GM10248 (cell line): Measurements from ENCODE around the gene PGAP3.

ENCODE experiments used
- CTCF ChIA-PET: fragments of 300-600 bp; sonication (Branson Sonifier 250); formaldehyde crosslinking; extraction: SDS; loops from one replicate; lab custom pipeline; 2021; ENCODE audit warnings: antibody characterized with exemption; lab: Yijun Ruan, JAX
- POLR2A ChIA-PET: fragments of 350-650 bp; sonication (Branson Sonifier 250); formaldehyde crosslinking; extraction: SDS; loops from one replicate; lab custom pipeline; 2020; ENCODE audit warnings: antibody characterized with exemption; lab: Yijun Ruan, JAX
- DNase-seq: peaks from one replicate; pipeline ENCODE4 v3.0.0; 2012; ENCODE audit errors: extremely low spot score
- CTCF ChIP-seq: IDR thresholded peaks from 2 replicates; pipeline ENCODE4 v1.5.1; 2012; ENCODE audit warnings: mild to moderate bottlenecking, low read depth; ENCODE audit errors: extremely low read depth, missing control alignments, control extremely low read depth

The PGAP3 gene

DNA sequence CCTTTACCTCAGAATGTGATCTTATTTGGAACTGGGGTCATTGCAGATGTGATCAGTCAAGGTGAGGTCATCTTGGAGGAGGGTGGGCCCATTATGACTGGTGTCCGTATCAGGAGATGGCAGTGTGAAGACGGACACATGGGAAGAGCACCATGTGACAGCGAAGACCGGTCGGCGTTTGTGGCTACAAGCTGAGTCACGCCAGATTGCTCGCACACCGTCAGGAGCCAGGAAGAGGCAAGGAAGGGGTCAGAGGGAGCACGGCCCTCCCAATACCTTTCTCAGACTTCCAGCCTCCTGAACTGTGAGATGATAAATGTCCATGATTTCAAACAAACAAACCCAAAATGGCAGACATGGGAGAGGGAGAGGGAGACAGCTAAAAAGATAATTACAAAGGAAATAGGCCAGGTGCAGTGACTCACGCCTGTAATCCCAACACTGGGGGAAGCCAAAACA, 37.7 kb downstream of the PGAP3 start:
- TF ChIP-seq CTCF, result no peak
- DNase-seq, result no peak
- ChIA-PET CTCF (interaction anchor here (1.7 to 10.5 kb wide), 5 partner anchors 10 to 105 kb away, joined by 4 to 180 read pairs (median 60); partner anchors contain the start of genes PNMT, PPP1R1B and TCAP), POLR2A (interaction anchor here (0.6 kb wide), 1 partner anchor 165 kb away, joined by 5 read pairs; no protein-coding TSS in a partner anchor)

GRCh38 chr17:39648616-39649366, 39.1 kb downstream of the PGAP3 start:
- ChIA-PET CTCF (interaction anchor here (1.4 to 10.5 kb wide), 5 partner anchors 11 to 26 kb away, joined by 3 to 134 read pairs (median 8); partner anchors contain the start of gene PPP1R1B), POLR2A (no interaction called here)
- no peak for DNase-seq
- TF ChIP-seq CTCF, result no peak

DNA sequence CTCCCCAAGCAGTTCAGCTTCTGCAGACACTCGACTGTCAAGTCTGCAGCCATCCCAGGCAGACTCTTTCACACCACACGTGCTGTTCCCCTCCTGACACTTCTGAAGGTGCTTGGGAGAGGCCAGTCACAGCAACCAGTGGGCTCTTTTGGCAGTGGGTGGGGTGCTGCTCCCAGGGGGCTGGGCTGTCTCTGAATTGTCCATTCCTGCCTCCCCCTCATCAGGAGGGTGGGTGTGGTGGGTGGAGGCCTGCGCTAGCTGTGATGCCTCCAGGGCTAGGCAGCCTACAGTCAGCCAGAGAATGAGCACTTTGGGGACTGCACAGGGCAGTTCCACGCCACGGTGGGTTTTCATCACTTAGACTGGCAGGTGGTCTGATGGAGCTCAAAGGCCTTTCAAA, 40.6 kb downstream of the PGAP3 start:
- POLR2A ChIA-PET, result no interaction called here
- DNase-seq, result no peak
- TF ChIP-seq CTCF, result no peak
- CTCF ChIA-PET, result interaction anchor here (0.9 to 10.5 kb wide), 6 partner anchors 9 to 25 kb away, joined by 3 to 134 read pairs (median 6); partner anchors contain the start of gene PPP1R1B

GRCh38 chr17:39643271-39643670, 44.6 kb downstream of the PGAP3 start:
- TF ChIP-seq CTCF, result no peak
- ChIA-PET CTCF (interaction anchor here (1.3 to 9.7 kb wide), 4 partner anchors 9 to 22 kb away, joined by 5 to 112 read pairs (median 36); no protein-coding TSS in a partner anchor), POLR2A (no interaction called here)
- no peak for DNase-seq

- no peak for DNase-seq
- TF ChIP-seq CTCF, result no peak
- ChIA-PET POLR2A (no interaction called here), CTCF (interaction anchor here (1.3 to 9.7 kb wide), 4 partner anchors 8 to 21 kb away, joined by 5 to 112 read pairs (median 36); no protein-coding TSS in a partner anchor)
Observed at GRCh38 chr17:39642291-39643074, 45.4 kb downstream of the PGAP3 start.

GRCh38 chr17:39641883-39642282, 46.0 kb downstream of the PGAP3 start:
- POLR2A ChIA-PET, result no interaction called here
- no peak for TF ChIP-seq CTCF
- no peak for DNase-seq
- CTCF ChIA-PET, result interaction anchor here (0.8 to 9.7 kb wide), 4 partner anchors 11 to 30 kb away, joined by 3 to 112 read pairs (median 32); no protein-coding TSS in a partner anchor
